H9 (cell line): ENCODE data around the gene TIMM22. TPM values are rescaled to one million over a fixed set of nuclear protein-coding genes. Genes with fewer than 3 reads are reported as not detected.

Experiments
- DNase-seq: peaks from one replicate; pipeline ENCODE4 v3.0.0-alpha.2; 2017
- H2AFZ ChIP-seq: one replicate; pipeline ENCODE4 v1.6.1; 2013; ENCODE audit warnings: mild to moderate bottlenecking, low read length, control low read depth, moderate library complexity
- H2AK5ac ChIP-seq: 2 replicates; pipeline ENCODE4 v1.6.1; 2013; ENCODE audit warnings: low read length, control low read depth, mixed read lengths; ENCODE audit not compliant: insufficient read length
- H2BK120ac ChIP-seq: one replicate; pipeline ENCODE4 v1.6.1; 2013; ENCODE audit warnings: low read depth, mild to moderate bottlenecking, low read length, control low read depth, inconsistent platforms; ENCODE audit not compliant: poor library complexity, severe bottlenecking
- H2BK12ac ChIP-seq: 2 replicates; pipeline ENCODE4 v1.6.1; 2013; ENCODE audit warnings: low read length, control low read depth, mixed read lengths, low read depth; ENCODE audit not compliant: insufficient read length
- H2BK15ac ChIP-seq: 2 replicates; pipeline ENCODE4 v1.6.1; 2013; ENCODE audit warnings: low read depth, low read length, control low read depth
- H2BK20ac ChIP-seq: one replicate; pipeline ENCODE4 v1.6.1; 2013; ENCODE audit warnings: low read depth, mild to moderate bottlenecking, low read length, control low read depth, inconsistent platforms; ENCODE audit not compliant: poor library complexity, severe bottlenecking
- H2BK5ac ChIP-seq: 2 replicates; pipeline ENCODE4 v1.6.1; 2013; ENCODE audit warnings: low read length, control low read depth, mixed read lengths; ENCODE audit not compliant: insufficient read length
- H3K14ac ChIP-seq: 2 replicates; pipeline ENCODE4 v1.6.1; 2013; ENCODE audit warnings: low read length, control low read depth; ENCODE audit not compliant: insufficient read depth
- H3K18ac ChIP-seq: 2 replicates; pipeline ENCODE4 v1.6.1; 2013; ENCODE audit warnings: low read depth, mild to moderate bottlenecking, mixed read lengths, low read length, control low read depth; ENCODE audit not compliant: insufficient read length
- H3K23ac ChIP-seq: 2 replicates; pipeline ENCODE4 v1.6.1; 2013; ENCODE audit warnings: low read length, control low read depth, mixed read lengths, low read depth; ENCODE audit not compliant: insufficient read length
- H3K23me2 ChIP-seq: 2 replicates; pipeline ENCODE4 v1.6.1; 2013; ENCODE audit warnings: low read depth, mild to moderate bottlenecking, mixed read lengths, low read length, control low read depth; ENCODE audit not compliant: insufficient read length, poor library complexity, severe bottlenecking
- H3K27ac ChIP-seq: 2 replicates; pipeline ENCODE4 v1.5.1; 2013; ENCODE audit warnings: low read length, control low read depth, mixed read lengths, low read depth; ENCODE audit not compliant: insufficient read length
- H3K27me3 ChIP-seq: 2 replicates; pipeline ENCODE4 v1.6.1; 2013; ENCODE audit warnings: low read length, control low read depth, inconsistent platforms; ENCODE audit not compliant: insufficient read depth
- H3K4ac ChIP-seq: 2 replicates; pipeline ENCODE4 v1.6.1; 2013; ENCODE audit warnings: low read depth, mild to moderate bottlenecking, control low read depth, inconsistent platforms, low read length, moderate library complexity
- H3K4me1 ChIP-seq: 2 replicates; pipeline ENCODE4 v1.6.1; 2013; ENCODE audit warnings: low read length, control low read depth, inconsistent platforms; ENCODE audit not compliant: insufficient read depth
- H3K4me2 ChIP-seq: 2 replicates; pipeline ENCODE4 v1.6.1; 2013; ENCODE audit warnings: low read length, control low read depth, mixed read lengths; ENCODE audit not compliant: insufficient read length, insufficient read depth
- H3K56ac ChIP-seq: 2 replicates; pipeline ENCODE4 v1.6.1; 2013; ENCODE audit warnings: low read depth, mild to moderate bottlenecking, mixed read lengths, low read length, control low read depth; ENCODE audit not compliant: insufficient read length
- H3K79me1 ChIP-seq: 2 replicates; pipeline ENCODE4 v1.6.1; 2013; ENCODE audit warnings: low read depth, mild to moderate bottlenecking, moderate library complexity, low read length, control low read depth, inconsistent platforms; ENCODE audit not compliant: insufficient read depth, poor library complexity, severe bottlenecking
- H3K79me2 ChIP-seq: 2 replicates; pipeline ENCODE4 v1.6.1; 2013; ENCODE audit warnings: low read length, control low read depth, inconsistent platforms; ENCODE audit not compliant: insufficient read depth
- H3K9ac ChIP-seq: 2 replicates; pipeline ENCODE4 v1.6.1; 2013; ENCODE audit warnings: low read length, control low read depth, mixed read lengths; ENCODE audit not compliant: insufficient read length; ENCODE audit errors: extremely low read depth
- H3K9me3 ChIP-seq: one replicate; pipeline ENCODE4 v1.6.1; 2013; ENCODE audit warnings: low read depth, low read length, inconsistent platforms; ENCODE audit not compliant: control insufficient read depth
- H3T11ph ChIP-seq: one replicate; pipeline ENCODE4 v1.6.1; 2013; ENCODE audit warnings: mild to moderate bottlenecking, low read length, control low read depth, inconsistent platforms
- H4K20me1 ChIP-seq: one replicate; pipeline ENCODE4 v1.6.1; 2013; ENCODE audit not compliant: control insufficient read depth, insufficient read length, insufficient read depth
- H4K5ac ChIP-seq: 2 replicates; pipeline ENCODE4 v1.6.1; 2013; ENCODE audit warnings: low read depth, mild to moderate bottlenecking, mixed read lengths, low read length, control low read depth; ENCODE audit not compliant: insufficient read length
- H4K8ac ChIP-seq: replicated peaks from 2 replicates; pipeline ENCODE4 v1.6.1; 2013; ENCODE audit warnings: low read length, control low read depth, mixed read lengths, low read depth; ENCODE audit not compliant: insufficient read length
- H4K91ac ChIP-seq: 2 replicates; pipeline ENCODE4 v1.6.1; 2013; ENCODE audit warnings: low read depth, mild to moderate bottlenecking, moderate library complexity, mixed read lengths, low read length, control low read depth; ENCODE audit not compliant: insufficient read length
- H3K27ac Mint-ChIP-seq, 3 experiments: 2 replicates in 2 of 3; 3 replicates in 1 of 3; pipeline ENCODE4 v1.8.0; 2020 to 2021; ENCODE audit warnings: mixed read lengths in 3 of 3, mild to moderate bottlenecking in 1 of 3, moderate library complexity in 1 of 3
- H3K27me3 Mint-ChIP-seq: 2 replicates; pipeline ENCODE4 v1.8.0; 2021; ENCODE audit warnings: low read depth, mild to moderate bottlenecking, moderate library complexity, mixed read lengths
- H3K36me3 Mint-ChIP-seq, 3 experiments: 2 replicates in 2 of 3; 3 replicates in 1 of 3; pipeline ENCODE4 v1.8.0; 2020 to 2021; ENCODE audit warnings: low read depth in 3 of 3, mixed read lengths in 3 of 3; ENCODE audit not compliant: insufficient read depth in 1 of 3
- H3K4me1 Mint-ChIP-seq, 2 experiments: 2 replicates each; pipeline ENCODE4 v1.8.0; 2020; ENCODE audit warnings: mixed read lengths in 2 of 2
- H3K4me3 Mint-ChIP-seq, 2 experiments: 2 replicates in 1 of 2; 3 replicates in 1 of 2; pipeline ENCODE4 v1.8.0; 2020 to 2021; ENCODE audit warnings: mild to moderate bottlenecking in 2 of 2, mixed read lengths in 2 of 2, moderate library complexity in 1 of 2
- H3K9me3 Mint-ChIP-seq, 2 experiments: 2 replicates in 1 of 2; 3 replicates in 1 of 2; pipeline ENCODE4 v1.8.0; 2020; ENCODE audit warnings: mild to moderate bottlenecking in 2 of 2, mixed read lengths in 2 of 2, moderate library complexity in 1 of 2
- CTCF ChIP-seq: fragments of 200-600 bp; sonication (generic); conservative IDR thresholded peaks from 3 replicates; pipeline ENCODE4 v1.8.0; 2021; ENCODE audit warnings: antibody characterized with exemption, mild to moderate bottlenecking
- WGBS: extraction: QIAGEN DNeasy Blood & Tissue Kit; methylation state at CpG from one replicate; pipeline ENCODE4 v1.1.7; 2013; ENCODE audit warnings: missing lambda C conversion rate, low lambda C conversion rate, mixed read lengths; ENCODE audit not compliant: insufficient read length; ENCODE audit errors: extremely low coverage; 5-methylcytosine and 5-hydroxymethylcytosine counted together
- total RNA-seq: library from RNA; stranded (reverse); gene quantifications from 2 replicates; pipeline ENCODE4 v1.2.1, GENCODE V29; 2021

The TIMM22 gene
- total RNA-seq, 1 experiment from 2014 or later = 23.0 TPM

- TF ChIP-seq CTCF = no peak
- H3K4ac ChIP-seq = no peak overlapping the region
- no peak overlapping the region for H2BK20ac ChIP-seq
- Mint-ChIP-seq H3K36me3 (peaks cover 11 to 23% (median 20%) of the 10 kb centered on the region in 3 experiments), H3K4me1 (peaks cover 63 to 78% of the 10 kb centered on the region in 2 experiments), H3K27ac (peak overlapping the region in 2 of 3 experiments; percentile 42 to 58; a peak in 3 of 7 replicates), H3K4me3 (no peak overlapping the region; a peak in 1 of 5 replicates), H3K9me3 (no peaks in the 10 kb centered on the region; a peak in 1 of 5 replicates), H3K27me3 (no peaks in the 10 kb centered on the region)
- H3K14ac ChIP-seq = no peak overlapping the region; the same call in 1 of the 2 replicates
- H4K8ac ChIP-seq = no peak overlapping the region
- no peak overlapping the region for H3K18ac ChIP-seq
- peaks cover 25% of the 10 kb centered on the region; the same call in 1 of the 2 replicates for H3K79me2 ChIP-seq
- no peaks in the 10 kb centered on the region for H3K23me2 ChIP-seq
- peaks cover 8% of the 10 kb centered on the region; the same call in 1 of the 2 replicates for H3K4me1 ChIP-seq
- H2BK15ac ChIP-seq = no peak overlapping the region
- H3K79me1 ChIP-seq = peaks cover 13% of the 10 kb centered on the region
- H2AK5ac ChIP-seq = no peak overlapping the region
- no peak overlapping the region for H2AFZ ChIP-seq
- H3K27me3 ChIP-seq = no peaks in the 10 kb centered on the region
- no CpG with 5 or more reads among the region's 9 CpGs for WGBS
- H3K9ac ChIP-seq = no peak overlapping the region
- no peak overlapping the region for H2BK12ac ChIP-seq
- H3K27ac ChIP-seq = no peak overlapping the region
- H3K9me3 ChIP-seq = no peaks in the 10 kb centered on the region
- peaks cover 2% of the 10 kb centered on the region for H4K20me1 ChIP-seq
- no peak overlapping the region for H3K23ac ChIP-seq
- no peak overlapping the region for H3T11ph ChIP-seq
- no peak for DNase-seq
- H4K5ac ChIP-seq = no peak overlapping the region
- no peak overlapping the region for H4K91ac ChIP-seq
- H3K4me2 ChIP-seq = no peak overlapping the region
- H2BK120ac ChIP-seq = no peak overlapping the region
- H3K56ac ChIP-seq = no peak overlapping the region
- no peak overlapping the region for H2BK5ac ChIP-seq
These were observed 29.8 kb upstream of the TIMM22 start for GRCh38 chr17:967122-967521.
